Adrenal gland (tissue), 12 donors: ENCODE results near the gene RHOBTB1. TPM values are rescaled to one million over a fixed set of nuclear protein-coding genes. Genes with fewer than 3 reads are reported as not detected.
A peak's percentile ranks its signal among the peaks of the same experiment; 100 is the strongest.

ENCODE experiments used
- DNase-seq, 7 donors: peaks; one replicate each; pipeline ENCODE4 v3.0.0-alpha.2; 2019 to 2020
- H3K27ac ChIP-seq, 5 donors: fragments of 200-600 bp; sonication (generic) in 4 of 5; 1 replicate in 3 of 5; 2 replicates in 2 of 5; pipeline versions ENCODE4 v1.5.1 to v1.8.0; 2016 to 2020; ENCODE audit warnings: mild to moderate bottlenecking in 1 of 5
- H3K27me3 ChIP-seq: fragments of 200-600 bp; 2 replicates; pipeline ENCODE4 v1.8.0; 2021
- H3K36me3 ChIP-seq, 2 donors: fragments of 200-600 bp; replicated peaks in 1 of 2; 1 replicate in 1 of 2; 2 replicates in 1 of 2; pipeline versions ENCODE4 v1.5.1 to v1.8.0; 2018 to 2022
- H3K4me1 ChIP-seq, 2 donors: fragments of 200-600 bp; replicated peaks in 1 of 2; 1 replicate in 1 of 2; 2 replicates in 1 of 2; pipeline versions ENCODE4 v1.5.1 to v1.8.0; 2018 to 2021
- H3K4me3 ChIP-seq, 4 donors: fragments of 200-600 bp; sonication (generic) in 3 of 4; one replicate each; pipeline ENCODE4 v1.5.1; 2016 to 2018
- H3K9me3 ChIP-seq, 3 donors: fragments of 200-600 bp; sonication (generic) in 1 of 3; replicated peaks in 1 of 3; 1 replicate in 2 of 3; 2 replicates in 1 of 3; pipeline versions ENCODE4 v1.5.1 to v1.8.0; 2016 to 2021
- POLR2A ChIP-seq, 2 donors: fragments of 450-650 bp; IDR thresholded peaks; one replicate each; pipeline ENCODE4 v1.6.1; 2017; ENCODE audit warnings: antibody characterized with exemption in 2 of 2, mild to moderate bottlenecking in 2 of 2, moderate library complexity in 1 of 2
- WGBS, 4 donors: extraction: QIAGEN DNeasy Blood & Tissue Kit in 2 of 4; methylation state at CpG; one replicate each; pipeline versions ENCODE4 v1.1.5 to v1.1.7; 2013 to 2017; 5-methylcytosine and 5-hydroxymethylcytosine counted together
- intact Hi-C, 2 donors: fragments of 100-400 bp; cut with DNase I; formaldehyde crosslinking; loops; one replicate each; pipeline versions ENCODE4 v1.14.1 to v1.15.0; 2022 to 2023
- polyA plus RNA-seq, 3 donors: library from polyadenylated mRNA; stranded (reverse); fragments of 200-250 nt in 2 of 3; fragments of 350-450 nt in 1 of 3; fragmentation: Illumina TruSeq in 1 of 3; extraction: RNeasy Lipid Tissue Mini Kit (QIAGEN cat#74804) in 1 of 3; gene quantifications; one replicate each; pipeline ENCODE4 v1.2.3, GENCODE V29; 2013 to 2014
- total RNA-seq, 9 donors: library from RNA; depleted of rRNA in 4 of 9; stranded (reverse); fragments of >200 nt in 4 of 9; fragments of 120-200 nt in 1 of 9; fragmentation: NEBNext Ultra II Directional in 1 of 9; extraction: Animal tissue kit (Norgen Biotek cat#: 25700) in 1 of 9; gene quantifications; one replicate each; pipeline versions ENCODE4 v1.1.0 to v1.2.4, GENCODE V29; 2013 to 2023
- TF ChIP-seq, protein P1 (sequence below), 6 experiments: fragments of 450-650 bp in 4 of 6; fragments of 200-600 bp in 2 of 6; sonication (generic) in 1 of 6; IDR thresholded peaks; 1 replicate in 5 of 6; 2 replicates in 1 of 6; pipeline versions ENCODE4 v1.5.1 to v1.8.0; 2016 to 2021; ENCODE audit warnings: antibody characterized with exemption in 6 of 6, mild to moderate bottlenecking in 2 of 6, moderate library complexity in 1 of 6
- donor health status: healthy with polysubstance abuse.
- donor health status: Bipolar disorder and iron deficiency.
- donor health status: DM: yes; HTN: yes; CAD: no.
- donor health status: DM: no; HTN: no; CAD: no.
- donor health status: DM: no; HTN: no; CAD: no.
- donor health status: DM: yes; HTN: yes; CAD: no.

Gene RHOBTB1
- total and polyA plus RNA-seq, 12 donors: 7.9 to 122 (median 26.6) TPM

DNA sequence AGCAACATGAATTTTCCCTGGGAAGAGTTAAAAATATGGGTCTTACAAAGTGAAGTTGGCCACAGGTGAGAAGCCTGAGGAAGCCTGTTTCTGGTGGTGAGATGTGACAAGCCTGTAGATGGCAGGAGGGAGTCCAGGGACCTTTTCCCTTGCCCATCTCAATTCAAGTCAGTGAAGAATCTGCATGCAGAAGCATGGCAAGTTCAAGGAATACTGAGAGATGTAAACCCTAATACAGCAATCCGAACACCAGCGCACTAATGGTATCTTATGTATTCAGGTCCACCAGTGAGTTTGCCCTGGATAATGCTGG is 73.6 kb downstream of the RHOBTB1 start:
- H3K4me3 ChIP-seq: no peak overlapping the region
- H3K27ac ChIP-seq: no peak overlapping the region
- peaks cover 0 to 35% of the 10 kb centered on the region in 2 donors for H3K36me3 ChIP-seq

DNA sequence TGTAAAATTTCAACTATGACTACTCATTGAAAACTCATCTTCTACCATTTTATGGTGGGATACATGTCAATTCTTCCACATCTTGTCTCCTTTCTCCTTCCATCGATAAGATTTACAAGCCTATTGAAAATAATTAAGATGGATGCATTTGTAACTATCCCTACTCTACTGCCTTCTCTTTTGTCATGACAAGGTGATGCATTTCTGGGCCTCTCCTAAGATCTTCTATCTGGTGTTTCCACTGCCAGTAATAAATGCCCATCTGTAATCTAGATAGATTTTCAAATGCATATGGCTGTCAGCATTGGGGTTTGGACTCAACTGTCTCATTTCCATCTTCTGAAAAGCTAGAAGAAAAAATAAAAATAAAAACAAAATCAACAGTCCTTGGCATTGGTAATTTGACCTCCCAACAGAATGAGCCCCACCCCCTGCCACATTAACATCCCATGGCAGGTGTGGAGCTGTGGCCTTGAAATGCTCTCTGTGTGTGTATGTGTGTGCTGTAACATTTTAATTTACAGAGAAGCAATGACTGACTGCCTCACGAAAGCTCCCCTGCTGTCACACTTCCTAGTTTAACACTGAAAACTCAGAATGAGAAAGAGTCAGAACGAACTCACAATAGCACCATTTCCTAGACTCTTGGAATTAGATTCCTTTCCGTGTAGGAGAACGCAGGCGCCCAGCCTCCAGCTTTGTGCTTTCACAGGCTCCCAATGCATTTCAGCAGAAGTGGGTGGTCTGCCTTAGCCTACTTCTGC is 74.2 kb downstream of the RHOBTB1 start:
- Histone ChIP-seq H3K9me3 (no peaks in the 10 kb centered on the region), H3K36me3 (peaks cover 0 to 34% of the 10 kb centered on the region in 2 donors), H3K27ac (no peak overlapping the region), H3K4me3 (no peak overlapping the region), H3K4me1 (no peaks in the 10 kb centered on the region), H3K27me3 (no peaks in the 10 kb centered on the region)
- intact Hi-C loops: no loop called here
- TF ChIP-seq, protein P1, sequence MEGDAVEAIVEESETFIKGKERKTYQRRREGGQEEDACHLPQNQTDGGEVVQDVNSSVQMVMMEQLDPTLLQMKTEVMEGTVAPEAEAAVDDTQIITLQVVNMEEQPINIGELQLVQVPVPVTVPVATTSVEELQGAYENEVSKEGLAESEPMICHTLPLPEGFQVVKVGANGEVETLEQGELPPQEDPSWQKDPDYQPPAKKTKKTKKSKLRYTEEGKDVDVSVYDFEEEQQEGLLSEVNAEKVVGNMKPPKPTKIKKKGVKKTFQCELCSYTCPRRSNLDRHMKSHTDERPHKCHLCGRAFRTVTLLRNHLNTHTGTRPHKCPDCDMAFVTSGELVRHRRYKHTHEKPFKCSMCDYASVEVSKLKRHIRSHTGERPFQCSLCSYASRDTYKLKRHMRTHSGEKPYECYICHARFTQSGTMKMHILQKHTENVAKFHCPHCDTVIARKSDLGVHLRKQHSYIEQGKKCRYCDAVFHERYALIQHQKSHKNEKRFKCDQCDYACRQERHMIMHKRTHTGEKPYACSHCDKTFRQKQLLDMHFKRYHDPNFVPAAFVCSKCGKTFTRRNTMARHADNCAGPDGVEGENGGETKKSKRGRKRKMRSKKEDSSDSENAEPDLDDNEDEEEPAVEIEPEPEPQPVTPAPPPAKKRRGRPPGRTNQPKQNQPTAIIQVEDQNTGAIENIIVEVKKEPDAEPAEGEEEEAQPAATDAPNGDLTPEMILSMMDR (IDR thresholded peaks at IDR 0.05): no peak
- TF ChIP-seq POLR2A (IDR thresholded peaks at IDR 0.05): no peak
- DNase-seq: no peak
- 91 to 97% (median 95%) methylated on average over 6 of the region's 6 CpGs for WGBS, 4 donors

More for the DNA sequence above, 73.6 kb downstream of the RHOBTB1 start:
- no peaks in the 10 kb centered on the region for H3K9me3 ChIP-seq
- no peak for DNase-seq
- H3K27me3 ChIP-seq: no peaks in the 10 kb centered on the region
- TF ChIP-seq, protein P1 (IDR thresholded peaks at IDR 0.05): no peak
- TF ChIP-seq POLR2A (IDR thresholded peaks at IDR 0.05): no peak
- 93 to 98% (median 97%) methylated on average over 2 of the region's 2 CpGs for WGBS, 4 donors
- H3K4me1 ChIP-seq: no peaks in the 10 kb centered on the region
- intact Hi-C loops: no loop called here

DNA sequence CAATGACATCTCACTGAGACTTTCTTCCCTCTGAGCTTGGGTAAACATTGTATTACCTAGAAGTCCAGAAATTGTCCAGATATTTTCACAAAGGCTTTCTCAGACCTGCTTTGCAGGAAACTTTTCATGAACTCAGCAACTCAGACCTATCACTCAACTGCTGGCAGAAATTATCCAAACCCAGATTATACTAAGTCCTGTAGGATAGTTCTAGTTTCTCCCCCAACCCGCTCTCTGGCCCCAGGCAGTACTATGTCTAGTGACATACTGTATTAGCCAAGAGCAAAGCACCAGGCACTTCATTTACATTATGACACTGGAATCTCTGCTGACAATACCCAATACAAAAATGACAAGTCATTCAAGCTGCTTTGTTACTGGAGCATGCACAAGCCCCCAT is 75.0 kb downstream of the RHOBTB1 start:
- intact Hi-C loops: no loop called here
- H3K27me3 ChIP-seq: no peaks in the 10 kb centered on the region
- no peak overlapping the region for H3K4me3 ChIP-seq
- no peak for TF ChIP-seq POLR2A (IDR thresholded peaks at IDR 0.05)
- TF ChIP-seq, protein P1 (IDR thresholded peaks at IDR 0.05): no peak
- 93 to 100% (median 97%) methylated on average over 1 of the region's 1 CpG for WGBS, 4 donors
- H3K4me1 ChIP-seq: no peaks in the 10 kb centered on the region
- no peak for DNase-seq
- H3K9me3 ChIP-seq: no peaks in the 10 kb centered on the region
- H3K27ac ChIP-seq: no peak overlapping the region
- H3K36me3 ChIP-seq: peaks cover 0 to 25% of the 10 kb centered on the region in 2 donors

DNA sequence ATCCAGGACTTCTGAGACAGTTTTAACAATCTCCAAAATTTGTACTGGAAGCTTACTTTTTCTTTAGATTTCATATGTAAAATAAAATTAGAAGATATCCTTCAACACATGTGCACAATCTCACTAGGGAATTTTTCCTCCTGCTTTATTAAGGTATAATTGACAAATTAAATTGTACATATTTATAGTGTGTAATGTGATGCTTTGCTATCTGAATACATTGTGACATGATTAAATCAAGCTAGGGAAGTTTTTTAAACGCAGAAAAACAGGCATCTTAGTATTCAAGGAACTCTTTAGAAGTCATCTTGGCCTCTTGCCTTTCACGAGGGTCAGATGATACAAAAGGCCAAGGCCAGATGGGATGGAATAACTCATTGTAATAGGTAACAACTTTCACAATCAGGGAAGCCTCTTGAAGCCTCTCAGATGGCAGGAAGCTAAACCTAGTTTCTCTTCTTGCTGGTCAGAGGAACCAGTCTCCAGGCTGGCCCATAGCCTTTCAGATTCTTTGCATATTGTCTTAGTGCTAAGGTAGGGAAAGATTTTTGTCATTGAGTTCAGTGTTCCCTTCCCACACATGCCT is 78.7 kb downstream of the RHOBTB1 start:
- H3K9me3 ChIP-seq: no peaks in the 10 kb centered on the region
- H3K4me3 ChIP-seq: no peak overlapping the region
- TF ChIP-seq, protein P1 (IDR thresholded peaks at IDR 0.05): no peak
- TF ChIP-seq POLR2A (IDR thresholded peaks at IDR 0.05): no peak
- peak in 3 of 7 donors; percentile 14 to 31 (median 31) for DNase-seq
- peaks cover 0 to 7% of the 10 kb centered on the region in 2 donors for H3K36me3 ChIP-seq
- H3K27ac ChIP-seq: peak overlapping the region in 2 of 5 donors; percentile 3 to 4
- H3K27me3 ChIP-seq: no peaks in the 10 kb centered on the region
- 25 to 44% (median 29%) methylated on average over 2 of the region's 2 CpGs for WGBS, 4 donors
- H3K4me1 ChIP-seq: no peaks in the 10 kb centered on the region
- intact Hi-C loops: no loop called here
